PFSK-1 (cell line): ENCODE results near the gene RERG.

Experiments used
- FOXP2 ChIP-seq: optimal IDR thresholded peaks from 2 replicates; pipeline ENCODE3; 2011; ENCODE audit warnings: borderline replicate concordance, control low read depth, inconsistent platforms; ENCODE audit not compliant: insufficient read depth; ENCODE audit errors: extremely low read length, extremely low read depth
- POLR2AphosphoS5 ChIP-seq: IDR thresholded peaks from 2 replicates; pipeline ENCODE4 v1.6.1; 2012; ENCODE audit warnings: low read depth, mild to moderate bottlenecking, control low read depth, low read length, moderate library complexity
- REST ChIP-seq, 2 experiments: IDR thresholded peaks; 2 replicates each; pipeline versions ENCODE4 v1.6.1 to v1.8.0; 2011 to 2012; ENCODE audit warnings: low read depth in 2 of 2, low read length in 2 of 2, control low read depth in 1 of 2, inconsistent platforms in 1 of 2, mild to moderate bottlenecking in 1 of 2, moderate library complexity in 1 of 2; ENCODE audit not compliant: insufficient read depth in 1 of 2
- SIN3A ChIP-seq: IDR thresholded peaks from 2 replicates; pipeline ENCODE4 v1.6.1; 2012; ENCODE audit warnings: mild to moderate bottlenecking, low read length, moderate library complexity, borderline replicate concordance; ENCODE audit not compliant: insufficient read depth
- TAF1 ChIP-seq: IDR thresholded peaks from 2 replicates; pipeline ENCODE4 v1.6.1; 2012; ENCODE audit warnings: low read length, control low read depth, borderline replicate concordance; ENCODE audit not compliant: insufficient read depth

The RERG gene

GRCh38 chr12:15231493-15231892, 10.3 kb upstream of the RERG start:
- TF ChIP-seq FOXP2 (no peak), SIN3A (no peak), REST (IDR thresholded peaks at IDR 0.05; ENCODE audit: insufficient read depth in 1 of 2, low read depth in 2 of 2, low read length in 2 of 2) (no peak), TAF1 (no peak), POLR2AphosphoS5 (no peak)

- TF ChIP-seq FOXP2 (no peak), TAF1 (no peak), REST (IDR thresholded peaks at IDR 0.05; ENCODE audit: insufficient read depth in 1 of 2, low read depth in 2 of 2, low read length in 2 of 2) (no peak), POLR2AphosphoS5 (no peak), SIN3A (no peak)
Measured at GRCh38 chr12:15230751-15231150, 9.5 kb upstream of the RERG start.

- TF ChIP-seq REST (IDR thresholded peaks at IDR 0.05; ENCODE audit: insufficient read depth in 1 of 2, low read depth in 2 of 2, low read length in 2 of 2) (no peak), TAF1 (no peak), POLR2AphosphoS5 (no peak), FOXP2 (no peak), SIN3A (no peak)
Measured at GRCh38 chr12:15230137-15230536, 8.9 kb upstream of the RERG start.

- TF ChIP-seq FOXP2 (no peak), POLR2AphosphoS5 (no peak), SIN3A (no peak)
Measured at GRCh38 chr12:15227004-15227679, 5.9 kb upstream of the RERG start.

GRCh38 chr12:15225136-15225862, 4.1 kb upstream of the RERG start:
- no peak for TF ChIP-seq FOXP2
- TF ChIP-seq POLR2AphosphoS5, result no peak
- no peak for TF ChIP-seq SIN3A
- TF ChIP-seq REST (IDR thresholded peaks at IDR 0.05; ENCODE audit: insufficient read depth in 1 of 2, low read depth in 2 of 2, low read length in 2 of 2), result no peak
- no peak for TF ChIP-seq TAF1
